ENCODE results near the gene SEC14L1. TPM values are rescaled to one million over a fixed set of nuclear protein-coding genes. Genes with fewer than 3 reads are reported as not detected.

The SEC14L1 gene
- total RNA-seq, 1 experiment from 2014 or later, result 50.6 TPM

DNA sequence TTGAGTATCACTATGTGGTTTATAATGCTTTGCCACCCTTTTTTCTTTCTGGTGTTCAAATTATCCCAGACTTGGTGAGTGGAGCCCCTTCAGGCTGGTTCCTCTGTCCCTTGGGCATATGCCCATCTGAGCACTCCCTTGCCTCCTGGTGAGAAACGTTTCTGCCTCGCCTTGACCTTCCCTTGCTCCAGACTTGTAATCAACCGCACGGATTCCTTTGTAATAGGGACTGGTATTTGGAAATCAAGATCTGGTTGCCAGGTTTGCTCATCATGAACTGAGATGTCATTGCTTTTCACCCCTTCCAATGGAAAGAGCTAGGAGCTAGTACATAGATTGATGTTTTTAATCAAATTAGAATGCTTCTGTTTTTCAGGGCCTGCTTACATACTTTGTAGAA, 43.7 kb downstream of the SEC14L1 start:
- no peak overlapping the region for H3K27ac Mint-ChIP-seq (ENCODE audit: unreplicated experiment)
- no peaks in the 10 kb centered on the region for H3K4me1 Mint-ChIP-seq (ENCODE audit: low read depth, unreplicated experiment)
- H3K4me3 Mint-ChIP-seq (ENCODE audit: low read depth, unreplicated experiment), result no peak overlapping the region
- no TSS peak for BruUV-seq (replicated peaks)
- TF ChIP-seq, protein P1, sequence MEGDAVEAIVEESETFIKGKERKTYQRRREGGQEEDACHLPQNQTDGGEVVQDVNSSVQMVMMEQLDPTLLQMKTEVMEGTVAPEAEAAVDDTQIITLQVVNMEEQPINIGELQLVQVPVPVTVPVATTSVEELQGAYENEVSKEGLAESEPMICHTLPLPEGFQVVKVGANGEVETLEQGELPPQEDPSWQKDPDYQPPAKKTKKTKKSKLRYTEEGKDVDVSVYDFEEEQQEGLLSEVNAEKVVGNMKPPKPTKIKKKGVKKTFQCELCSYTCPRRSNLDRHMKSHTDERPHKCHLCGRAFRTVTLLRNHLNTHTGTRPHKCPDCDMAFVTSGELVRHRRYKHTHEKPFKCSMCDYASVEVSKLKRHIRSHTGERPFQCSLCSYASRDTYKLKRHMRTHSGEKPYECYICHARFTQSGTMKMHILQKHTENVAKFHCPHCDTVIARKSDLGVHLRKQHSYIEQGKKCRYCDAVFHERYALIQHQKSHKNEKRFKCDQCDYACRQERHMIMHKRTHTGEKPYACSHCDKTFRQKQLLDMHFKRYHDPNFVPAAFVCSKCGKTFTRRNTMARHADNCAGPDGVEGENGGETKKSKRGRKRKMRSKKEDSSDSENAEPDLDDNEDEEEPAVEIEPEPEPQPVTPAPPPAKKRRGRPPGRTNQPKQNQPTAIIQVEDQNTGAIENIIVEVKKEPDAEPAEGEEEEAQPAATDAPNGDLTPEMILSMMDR (IDR thresholded peaks at IDR 0.05; ENCODE audit: unreplicated experiment), result no peak
- no peaks in the 10 kb centered on the region for H3K36me3 Mint-ChIP-seq (ENCODE audit: insufficient read depth, unreplicated experiment)
- no peaks in the 10 kb centered on the region for H3K9me3 Mint-ChIP-seq (ENCODE audit: low read depth, unreplicated experiment)
- CTCF ChIA-PET, result no interaction called here
- intact Hi-C loops (cut with micrococcal nuclease; ENCODE audit: unreplicated experiment), result no loop called here
- DNase-seq, result no peak
- H3K27me3 Mint-ChIP-seq (ENCODE audit: unreplicated experiment), result no peaks in the 10 kb centered on the region

DNA sequence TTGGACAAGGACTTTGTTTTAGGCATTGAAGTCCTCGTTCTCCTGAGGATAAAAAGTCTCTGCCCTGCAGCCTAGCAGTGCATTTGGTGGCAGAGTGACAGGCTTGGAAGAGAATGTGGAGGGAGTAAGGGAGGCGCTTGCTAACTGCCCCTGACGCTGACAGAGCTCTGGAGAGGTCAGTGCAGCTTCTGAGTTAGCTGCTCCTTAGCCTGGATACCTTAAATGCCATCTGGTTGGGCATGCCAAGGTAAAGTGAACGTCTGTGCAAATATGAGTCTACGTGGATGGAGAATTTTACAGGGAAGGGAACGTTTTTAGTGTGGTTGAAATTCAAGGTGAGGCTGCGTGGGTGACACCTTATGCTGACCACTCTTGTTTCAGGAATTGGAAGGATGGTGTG, 44.4 kb downstream of the SEC14L1 start:
- Mint-ChIP-seq H3K4me1 (ENCODE audit: low read depth, unreplicated experiment) (no peaks in the 10 kb centered on the region), H3K9me3 (ENCODE audit: low read depth, unreplicated experiment) (no peaks in the 10 kb centered on the region), H3K27me3 (ENCODE audit: unreplicated experiment) (no peaks in the 10 kb centered on the region), H3K36me3 (ENCODE audit: insufficient read depth, unreplicated experiment) (no peaks in the 10 kb centered on the region), H3K4me3 (ENCODE audit: low read depth, unreplicated experiment) (no peak overlapping the region), H3K27ac (ENCODE audit: unreplicated experiment) (no peak overlapping the region)
- TF ChIP-seq, protein P1 (IDR thresholded peaks at IDR 0.05; ENCODE audit: unreplicated experiment), result no peak
- no peak for DNase-seq
- intact Hi-C loops (cut with micrococcal nuclease; ENCODE audit: unreplicated experiment), result no loop called here
- CTCF ChIA-PET, result no interaction called here
- no TSS peak for BruUV-seq (replicated peaks)

DNA sequence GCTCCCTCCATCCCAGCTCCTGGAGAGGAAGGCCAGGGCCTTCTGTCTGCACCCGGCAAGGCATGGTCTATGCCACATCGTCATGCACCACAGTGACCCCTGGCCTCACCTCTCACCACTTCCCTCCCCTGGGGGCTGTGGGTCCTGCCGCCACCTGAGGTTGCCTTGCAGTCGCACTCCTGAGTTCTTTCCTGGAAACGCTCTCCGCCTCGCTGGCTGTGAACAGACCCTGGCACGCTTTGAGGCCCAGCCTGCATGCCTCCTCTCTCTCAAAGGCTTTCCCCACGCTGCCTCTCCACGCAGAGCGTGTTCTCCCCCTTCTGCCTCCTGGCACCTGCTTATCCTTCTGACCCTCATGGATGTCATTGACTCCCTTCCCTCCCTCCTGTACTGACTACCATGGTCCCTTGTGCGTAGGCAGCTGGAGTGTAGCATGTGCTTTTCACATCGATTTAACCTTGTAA, 45.4 kb downstream of the SEC14L1 start:
- Mint-ChIP-seq H3K27ac (ENCODE audit: unreplicated experiment) (no peak overlapping the region), H3K36me3 (ENCODE audit: insufficient read depth, unreplicated experiment) (peaks cover 6% of the 10 kb centered on the region), H3K9me3 (ENCODE audit: low read depth, unreplicated experiment) (no peaks in the 10 kb centered on the region), H3K4me1 (ENCODE audit: low read depth, unreplicated experiment) (no peaks in the 10 kb centered on the region), H3K4me3 (ENCODE audit: low read depth, unreplicated experiment) (no peak overlapping the region), H3K27me3 (ENCODE audit: unreplicated experiment) (no peaks in the 10 kb centered on the region)
- no peak for DNase-seq
- TF ChIP-seq, protein P1 (IDR thresholded peaks at IDR 0.05; ENCODE audit: unreplicated experiment), result no peak
- CTCF ChIA-PET, result interaction anchor here (0.6 kb wide), 1 partner anchor 60 kb away, joined by 4 read pairs; no protein-coding TSS in a partner anchor
- BruUV-seq (replicated peaks), result no TSS peak
- intact Hi-C loops (cut with micrococcal nuclease; ENCODE audit: unreplicated experiment), result no loop called here

DNA sequence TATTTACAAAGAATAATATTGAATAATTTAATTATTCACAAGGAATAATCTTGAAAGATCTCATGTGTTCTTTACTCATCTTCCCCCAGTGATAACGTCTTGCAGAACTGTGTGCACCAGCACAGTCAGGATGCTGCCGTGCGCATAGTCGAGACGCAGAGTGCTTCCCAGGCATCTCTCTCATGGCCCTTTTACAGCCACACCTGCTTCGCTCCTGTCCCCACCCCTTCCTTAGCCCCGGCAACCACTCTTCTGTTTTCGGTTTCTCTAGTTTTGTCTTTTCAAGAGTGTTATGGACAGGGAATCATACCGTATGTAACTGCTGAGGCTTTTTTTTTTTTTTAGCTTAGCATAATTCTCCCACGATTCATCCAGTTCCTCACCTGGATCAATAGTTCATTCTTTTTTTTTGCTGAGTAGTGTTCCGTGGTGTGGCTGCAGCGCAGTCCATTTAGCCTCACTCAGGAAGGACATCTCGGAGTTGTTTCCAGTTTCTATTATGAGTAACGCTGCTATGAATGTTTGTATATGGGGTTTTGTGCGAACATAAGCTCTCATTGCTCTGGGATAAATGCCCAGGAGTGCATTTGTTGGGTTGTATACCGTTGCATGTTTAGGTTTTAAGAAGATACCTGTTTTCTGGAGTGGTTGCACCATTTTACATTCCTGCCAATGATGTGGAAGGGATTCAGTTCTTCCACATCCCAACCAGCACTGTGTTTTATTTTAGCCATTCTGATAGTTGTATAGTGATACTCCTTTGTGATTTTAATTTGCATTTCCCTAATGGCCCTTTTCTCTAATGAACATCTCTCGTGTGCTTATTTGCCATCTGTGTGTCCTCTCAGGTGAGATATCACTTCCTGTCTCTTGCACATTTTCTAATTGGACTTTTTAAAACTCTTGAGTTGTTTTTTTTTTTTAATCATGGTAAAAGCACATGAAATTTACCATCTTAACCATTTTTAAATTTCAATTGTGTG, 47.6 kb downstream of the SEC14L1 start:
- H3K4me1 Mint-ChIP-seq (ENCODE audit: low read depth, unreplicated experiment), result no peaks in the 10 kb centered on the region
- no peak overlapping the region for H3K4me3 Mint-ChIP-seq (ENCODE audit: low read depth, unreplicated experiment)
- no TSS peak for BruUV-seq (replicated peaks)
- H3K36me3 Mint-ChIP-seq (ENCODE audit: insufficient read depth, unreplicated experiment), result peaks cover 23% of the 10 kb centered on the region
- TF ChIP-seq, protein P1 (IDR thresholded peaks at IDR 0.05; ENCODE audit: unreplicated experiment), result no peak
- CTCF ChIA-PET, result no interaction called here
- intact Hi-C loops (cut with micrococcal nuclease; ENCODE audit: unreplicated experiment), result no loop called here
- no peak overlapping the region for H3K27ac Mint-ChIP-seq (ENCODE audit: unreplicated experiment)
- H3K9me3 Mint-ChIP-seq (ENCODE audit: low read depth, unreplicated experiment), result no peaks in the 10 kb centered on the region
- H3K27me3 Mint-ChIP-seq (ENCODE audit: unreplicated experiment), result no peaks in the 10 kb centered on the region
- DNase-seq, result no peak
